ENCODE results near the gene CP.

DNA sequence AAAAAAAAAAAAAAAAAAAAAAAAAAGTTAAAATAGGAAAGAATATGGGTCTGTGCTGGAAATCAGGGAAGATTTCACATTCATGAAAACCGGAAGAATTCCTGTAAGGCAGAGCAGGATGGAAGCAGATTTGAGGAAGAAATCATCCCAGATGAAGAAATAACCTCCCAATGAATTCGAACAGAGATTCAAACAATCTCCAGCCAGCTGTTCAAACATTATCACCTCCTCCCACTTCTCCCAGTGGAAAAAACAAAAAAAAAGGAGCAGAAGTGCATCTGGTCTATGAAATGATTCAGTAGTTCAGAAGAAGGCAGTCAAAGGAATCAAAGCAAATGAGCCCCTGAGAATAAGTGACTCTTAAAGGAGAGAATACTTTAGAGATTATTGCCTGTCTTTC is 33.1 kb downstream of the CP start:
- no peak for TF ChIP-seq CTCF (optimal IDR thresholded peaks at IDR 0.05 in 1 of 3, IDR thresholded peaks at IDR 0.05 in 1 of 3, conservative IDR thresholded peaks at IDR 0.05 in 1 of 3; ENCODE audit: extremely low read depth in 1 of 3, insufficient read depth in 2 of 3, low read length in 3 of 3)
- no peak for TF ChIP-seq EZH2 (IDR thresholded peaks at IDR 0.05; ENCODE audit: low read length)

Measured in keratinocyte (primary cell).